ENCODE results near the gene CMTM3. TPM values are rescaled to one million over a fixed set of nuclear protein-coding genes. Genes with fewer than 3 reads are reported as not detected.

CMTM3 gene
- total RNA-seq, 1 experiment from 2014 or later = 19.1 TPM

GRCh38 chr16:66640724-66641314 is 36.3 kb downstream of the CMTM3 start:
- Mint-ChIP-seq H3K27me3 (ENCODE audit: low read depth) (no peaks in the 10 kb centered on the region), H3K9me3 (no peaks in the 10 kb centered on the region), H3K4me3 (no peak overlapping the region), H3K36me3 (peaks cover 5% of the 10 kb centered on the region; the same call in 1 of the 2 replicates), H3K4me1 (peaks cover 41% of the 10 kb centered on the region), H3K27ac (peak overlapping the region; percentile 26; the same call in 1 of the 2 replicates)
- ChIA-PET POLR2A (no interaction called here), CTCF (interaction anchor here (0.8 to 4.0 kb wide), 2 partner anchors 10 kb away, joined by 5 to 32 read pairs; no protein-coding TSS in a partner anchor)
- ATAC-seq (no peak), DNase-seq (ENCODE audit: low spot score) (no peak)
- TF ChIP-seq GABPB1 (CRISPR knock-in tag; IDR thresholded peaks at IDR 0.05) (0 out of 2 replicates have a peak, but pooled peaks have one; percentile 43), NR2C2 (CRISPR knock-in tag; IDR thresholded peaks at IDR 0.05) (no peak)

GRCh38 chr16:66641387-66641786 is 36.9 kb downstream of the CMTM3 start:
- ChIA-PET POLR2A (no interaction called here), CTCF (interaction anchor here (0.8 kb wide), 1 partner anchor 10 kb away, joined by 5 read pairs; no protein-coding TSS in a partner anchor)
- Mint-ChIP-seq H3K4me1 (peaks cover 39% of the 10 kb centered on the region), H3K27me3 (ENCODE audit: low read depth) (no peaks in the 10 kb centered on the region), H3K36me3 (no peaks in the 10 kb centered on the region), H3K4me3 (no peak overlapping the region), H3K9me3 (no peaks in the 10 kb centered on the region), H3K27ac (no peak overlapping the region)
- DNase-seq (ENCODE audit: low spot score) = no peak
- TF ChIP-seq ZNF219 (CRISPR knock-in tag; IDR thresholded peaks at IDR 0.05; ENCODE audit: borderline replicate concordance) (no peak), KAT7 (CRISPR knock-in tag; IDR thresholded peaks at IDR 0.05; ENCODE audit: borderline replicate concordance) (no peak), NR3C1 (CRISPR knock-in tag; conservative IDR thresholded peaks at IDR 0.05; ENCODE audit: low read depth) (no peak), ZNF425 (CRISPR knock-in tag; conservative IDR thresholded peaks at IDR 0.05) (no peak), AR (CRISPR knock-in tag; IDR thresholded peaks at IDR 0.05) (no peak), NFYB (CRISPR knock-in tag; conservative IDR thresholded peaks at IDR 0.05; ENCODE audit: low read depth) (no peak), ZMAT4 (CRISPR knock-in tag; IDR thresholded peaks at IDR 0.05) (no peak), CBFB (CRISPR knock-in tag; IDR thresholded peaks at IDR 0.05; ENCODE audit: low read depth) (no peak), ZNF423 (CRISPR knock-in tag; IDR thresholded peaks at IDR 0.05) (no peak), IRF2 (CRISPR knock-in tag; IDR thresholded peaks at IDR 0.05; ENCODE audit: borderline replicate concordance, low read depth) (no peak), MYBL2 (CRISPR knock-in tag; IDR thresholded peaks at IDR 0.05) (no peak), GTF2I (CRISPR knock-in tag; conservative IDR thresholded peaks at IDR 0.05) (no peak), SOX15 (CRISPR knock-in tag; IDR thresholded peaks at IDR 0.05) (no peak), OVOL2 (CRISPR knock-in tag; IDR thresholded peaks at IDR 0.05; ENCODE audit: borderline replicate concordance) (no peak)
- no peak for ATAC-seq

- ChIA-PET CTCF (interaction anchor here (1.6 kb wide), 1 partner anchor 13 kb away, joined by 4 read pairs; no protein-coding TSS in a partner anchor), POLR2A (no interaction called here)
- H3K9me3 Mint-ChIP-seq = no peaks in the 10 kb centered on the region
- ATAC-seq (no peak), DNase-seq (ENCODE audit: low spot score) (no peak)
- no peaks in the 10 kb centered on the region for H3K27me3 Mint-ChIP-seq (ENCODE audit: low read depth)
- no peak overlapping the region for H3K4me3 Mint-ChIP-seq
- H3K27ac Mint-ChIP-seq = no peak overlapping the region
- no peaks in the 10 kb centered on the region for H3K36me3 Mint-ChIP-seq
- peaks cover 22% of the 10 kb centered on the region for H3K4me1 Mint-ChIP-seq
- TF ChIP-seq NR2C2 (CRISPR knock-in tag; IDR thresholded peaks at IDR 0.05) (no peak), USF2 (CRISPR knock-in tag; IDR thresholded peaks at IDR 0.05) (no peak), E2F5 (CRISPR knock-in tag; IDR thresholded peaks at IDR 0.05) (no peak), HMGA2 (CRISPR knock-in tag; IDR thresholded peaks at IDR 0.05) (no peak), SMAD4 (CRISPR knock-in tag; IDR thresholded peaks at IDR 0.05) (no peak), ZSCAN18 (CRISPR knock-in tag; IDR thresholded peaks at IDR 0.05) (no peak), OVOL2 (CRISPR knock-in tag; IDR thresholded peaks at IDR 0.05; ENCODE audit: borderline replicate concordance) (no peak), JUN (CRISPR knock-in tag; IDR thresholded peaks at IDR 0.05) (no peak), MXD4 (CRISPR knock-in tag; IDR thresholded peaks at IDR 0.05; ENCODE audit: borderline replicate concordance) (no peak), FOXP1 (CRISPR knock-in tag; IDR thresholded peaks at IDR 0.05; ENCODE audit: borderline replicate concordance) (no peak), NFYB (CRISPR knock-in tag; conservative IDR thresholded peaks at IDR 0.05; ENCODE audit: low read depth) (no peak), TEAD1 (CRISPR knock-in tag; IDR thresholded peaks at IDR 0.05) (no peak)
These were observed 43.4 kb downstream of the CMTM3 start for GRCh38 chr16:66647866-66648265.
